ENCODE results near the gene GLI3.

Gene GLI3

DNA sequence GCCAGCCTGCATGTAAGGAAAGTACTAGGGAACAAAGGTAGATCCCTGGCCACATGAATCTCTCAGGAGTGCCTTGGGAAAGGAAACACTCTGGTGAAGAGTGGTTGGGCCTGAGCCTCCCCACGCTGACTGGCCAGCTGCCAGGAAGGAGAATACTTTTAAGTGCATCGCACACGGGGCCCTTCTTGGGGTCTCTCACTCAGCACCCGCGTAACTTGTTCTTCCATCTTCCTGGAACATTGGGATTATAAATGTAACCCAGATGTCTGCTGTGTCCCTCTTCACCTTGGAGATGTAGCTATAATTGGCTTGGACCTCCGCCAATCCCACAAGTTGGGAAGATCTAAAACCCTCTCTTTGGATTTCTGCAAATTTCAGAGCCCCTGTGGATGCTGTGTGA, 4.4 kb upstream of the GLI3 start:
- no peak overlapping the region for H3K4me3 ChIP-seq (ENCODE audit: low read depth, low read length)
- POLR2A ChIA-PET = no interaction called here
- no peak for DNase-seq (ENCODE audit: low read depth, low spot score)
- CTCF ChIA-PET = no interaction called here
- TF ChIP-seq, protein P1, sequence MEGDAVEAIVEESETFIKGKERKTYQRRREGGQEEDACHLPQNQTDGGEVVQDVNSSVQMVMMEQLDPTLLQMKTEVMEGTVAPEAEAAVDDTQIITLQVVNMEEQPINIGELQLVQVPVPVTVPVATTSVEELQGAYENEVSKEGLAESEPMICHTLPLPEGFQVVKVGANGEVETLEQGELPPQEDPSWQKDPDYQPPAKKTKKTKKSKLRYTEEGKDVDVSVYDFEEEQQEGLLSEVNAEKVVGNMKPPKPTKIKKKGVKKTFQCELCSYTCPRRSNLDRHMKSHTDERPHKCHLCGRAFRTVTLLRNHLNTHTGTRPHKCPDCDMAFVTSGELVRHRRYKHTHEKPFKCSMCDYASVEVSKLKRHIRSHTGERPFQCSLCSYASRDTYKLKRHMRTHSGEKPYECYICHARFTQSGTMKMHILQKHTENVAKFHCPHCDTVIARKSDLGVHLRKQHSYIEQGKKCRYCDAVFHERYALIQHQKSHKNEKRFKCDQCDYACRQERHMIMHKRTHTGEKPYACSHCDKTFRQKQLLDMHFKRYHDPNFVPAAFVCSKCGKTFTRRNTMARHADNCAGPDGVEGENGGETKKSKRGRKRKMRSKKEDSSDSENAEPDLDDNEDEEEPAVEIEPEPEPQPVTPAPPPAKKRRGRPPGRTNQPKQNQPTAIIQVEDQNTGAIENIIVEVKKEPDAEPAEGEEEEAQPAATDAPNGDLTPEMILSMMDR (IDR thresholded peaks at IDR 0.05; ENCODE audit: insufficient read depth, low read length, missing control alignments) = no peak

DNA sequence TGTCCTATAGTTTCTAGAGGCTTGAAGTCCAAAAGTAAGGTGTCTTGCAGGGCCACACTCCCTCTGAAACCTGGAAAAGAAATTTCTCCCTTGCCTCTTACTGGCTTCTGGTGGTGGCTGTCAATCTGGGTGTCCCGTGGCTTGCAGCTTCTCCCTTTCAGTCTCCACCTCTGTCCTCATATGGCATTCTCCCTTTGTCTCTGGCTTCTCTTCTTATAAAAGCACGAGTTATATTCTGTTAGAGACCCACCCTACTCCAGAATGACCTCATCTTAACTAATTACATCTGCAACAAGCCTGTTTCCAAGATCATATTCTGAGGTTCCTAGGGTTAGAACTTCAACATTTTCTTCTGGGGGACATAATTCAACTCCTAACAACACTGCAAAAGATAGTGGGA, 3.4 kb upstream of the GLI3 start:
- no peak for DNase-seq (ENCODE audit: low read depth, low spot score)
- POLR2A ChIA-PET = no interaction called here
- TF ChIP-seq, protein P1 (IDR thresholded peaks at IDR 0.05; ENCODE audit: insufficient read depth, low read length, missing control alignments) = no peak
- no peak overlapping the region for H3K4me3 ChIP-seq (ENCODE audit: low read depth, low read length)
- CTCF ChIA-PET = no interaction called here

DNA sequence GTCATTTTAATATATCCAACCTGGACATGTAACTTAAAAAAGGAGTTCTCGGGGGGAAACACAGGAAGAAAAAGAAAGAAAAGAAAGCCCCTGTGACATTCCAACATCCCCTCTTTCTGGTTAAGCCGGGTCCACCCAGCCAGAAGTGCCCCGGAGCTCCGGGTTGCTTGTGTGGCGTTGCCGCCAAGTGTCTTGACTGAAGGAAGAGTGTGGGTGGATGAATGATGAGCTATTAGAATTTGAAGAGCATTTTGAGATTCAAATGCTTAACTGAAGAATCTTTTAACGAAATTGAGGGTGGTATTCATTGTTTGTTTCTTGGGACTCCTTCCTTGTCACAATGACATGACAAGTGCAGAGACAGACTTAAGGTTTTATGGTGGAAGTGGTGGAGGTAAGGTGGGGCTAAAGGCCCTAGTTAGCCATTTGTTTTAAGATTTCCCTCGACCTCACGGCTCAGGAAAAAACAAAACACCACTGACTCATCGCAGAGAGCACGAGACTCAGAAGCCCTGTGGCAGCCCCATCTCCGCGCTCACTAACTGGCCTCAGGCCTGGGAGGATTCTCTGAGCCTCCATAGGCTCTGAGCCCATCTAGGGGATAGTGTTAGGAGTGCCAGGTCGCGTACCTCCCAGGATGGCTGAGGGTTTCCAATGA, 1.8 kb upstream of the GLI3 start:
- POLR2A ChIA-PET = no interaction called here
- TF ChIP-seq, protein P1 (IDR thresholded peaks at IDR 0.05; ENCODE audit: insufficient read depth, low read length, missing control alignments) = no peak
- peak overlapping the region; percentile 86; the same call in 1 of the 2 replicates for H3K4me3 ChIP-seq (ENCODE audit: low read depth, low read length)
- no peak for DNase-seq (ENCODE audit: low read depth, low spot score)
- CTCF ChIA-PET = interaction anchor here (1.0 to 2.2 kb wide), 3 partner anchors 259 to 298 kb away, joined by 3 to 5 read pairs (median 4); no protein-coding TSS in a partner anchor

DNA sequence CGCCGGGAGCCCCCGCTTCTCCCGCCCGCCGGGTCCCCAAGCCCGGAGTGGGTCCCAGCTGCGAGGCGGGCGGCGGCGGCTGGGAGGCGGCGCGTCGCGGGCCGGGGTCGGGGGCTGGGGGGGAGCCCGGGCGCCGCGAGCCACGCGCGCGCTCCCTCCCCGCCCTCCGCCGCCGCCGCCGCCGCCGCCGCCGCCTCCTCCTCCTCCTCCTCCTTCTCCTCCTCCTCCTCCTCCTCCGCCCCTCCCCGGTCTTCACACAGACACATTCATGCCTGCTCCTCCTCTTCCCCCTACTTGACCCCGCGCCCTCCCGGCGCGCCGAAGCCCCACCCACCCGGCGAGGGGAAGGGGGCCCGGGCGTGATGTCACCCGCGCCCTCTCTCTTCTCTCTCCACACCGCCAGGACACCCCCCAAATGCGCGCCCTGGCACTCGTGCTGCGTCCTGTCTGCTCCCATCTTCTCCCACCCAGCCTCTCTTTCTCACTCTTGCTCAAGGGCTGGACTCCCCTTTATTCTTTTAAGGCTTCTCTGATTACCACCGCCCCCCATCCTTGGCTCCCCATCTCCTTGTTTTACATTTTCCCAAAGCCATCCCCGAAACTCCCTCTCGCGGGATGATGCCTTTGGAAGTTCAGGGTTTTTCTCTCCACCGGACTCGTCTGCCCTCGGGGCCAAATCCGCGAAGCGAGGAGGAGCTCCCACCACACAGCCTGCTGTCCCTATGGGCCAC, 967 bp upstream of the GLI3 start:
- POLR2A ChIA-PET = interaction anchor here (0.5 kb wide), 1 partner anchor 471 kb away, joined by 3 read pairs; no protein-coding TSS in a partner anchor
- TF ChIP-seq, protein P1 (IDR thresholded peaks at IDR 0.05; ENCODE audit: insufficient read depth, low read length, missing control alignments) = no peak
- no peak for DNase-seq (ENCODE audit: low read depth, low spot score)
- H3K4me3 ChIP-seq (ENCODE audit: low read depth, low read length) = peak overlapping the region; percentile 86
- CTCF ChIA-PET = interaction anchor here (1.0 to 2.2 kb wide), 3 partner anchors 258 to 297 kb away, joined by 3 to 5 read pairs (median 4); no protein-coding TSS in a partner anchor

DNA sequence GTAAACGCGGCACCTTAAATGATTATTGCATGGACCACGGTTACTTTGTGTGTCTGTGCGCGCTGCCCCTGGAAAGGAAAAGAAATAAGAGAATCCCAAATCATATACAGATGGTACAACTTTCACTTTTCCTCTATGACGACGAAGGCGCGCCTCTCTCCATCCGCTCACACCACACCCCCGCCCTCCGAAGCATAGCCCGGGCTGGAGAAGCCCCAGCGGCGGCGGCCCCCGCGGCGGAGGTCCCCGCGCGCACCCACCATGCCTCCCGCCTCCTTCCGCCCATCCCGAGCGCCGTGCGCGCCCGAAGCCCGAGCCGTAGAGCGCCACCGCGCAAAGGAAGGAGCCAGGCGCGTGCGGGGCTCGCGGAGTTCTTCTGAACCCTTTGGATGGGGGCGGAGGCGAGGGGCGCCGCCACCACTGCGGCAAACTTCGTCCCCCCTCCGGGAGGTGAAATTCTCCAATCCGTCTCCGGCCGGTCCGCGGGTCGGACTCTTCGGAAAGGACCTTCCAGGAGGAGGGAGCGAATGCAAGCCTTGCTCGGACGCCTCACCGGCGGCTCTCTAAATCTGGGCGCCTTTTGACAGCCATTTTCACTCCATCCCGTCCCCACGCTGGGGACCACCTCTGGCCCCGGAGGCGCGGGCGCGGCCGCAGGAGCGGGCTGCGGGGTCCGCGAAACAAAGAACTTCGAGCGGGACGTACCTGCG, 588 bp downstream of the GLI3 start:
- TF ChIP-seq, protein P1 (IDR thresholded peaks at IDR 0.05; ENCODE audit: insufficient read depth, low read length, missing control alignments) = peak; percentile 1
- POLR2A ChIA-PET = interaction anchor here (0.7 kb wide), 1 partner anchor 37 kb away, joined by 3 read pairs; no protein-coding TSS in a partner anchor
- CTCF ChIA-PET = interaction anchor here (1.3 kb wide), 1 partner anchor 295 kb away, joined by 3 read pairs; no protein-coding TSS in a partner anchor
- no peak for DNase-seq (ENCODE audit: low read depth, low spot score)
- H3K4me3 ChIP-seq (ENCODE audit: low read depth, low read length) = peak overlapping the region; percentile 86
